Muscle layer of colon (tissue), 2 donors: ENCODE measurements around the gene FRMD4A.

Source experiments
- H3K27ac ChIP-seq: one replicate; pipeline ENCODE4 v1.7.0; 2013; ENCODE audit warnings: low read depth, mild to moderate bottlenecking, low read length, moderate library complexity
- H3K27me3 ChIP-seq, 2 donors: one replicate each; pipeline ENCODE4 v1.7.0; 2013; ENCODE audit warnings: low read length in 2 of 2, mild to moderate bottlenecking in 2 of 2; ENCODE audit not compliant: insufficient read depth in 2 of 2, control insufficient read depth in 1 of 2
- H3K36me3 ChIP-seq: one replicate; pipeline ENCODE4 v1.7.0; 2013; ENCODE audit warnings: mild to moderate bottlenecking, low read length; ENCODE audit not compliant: insufficient read depth
- H3K4me1 ChIP-seq: one replicate; pipeline ENCODE4 v1.7.0; 2013; ENCODE audit warnings: mild to moderate bottlenecking, low read length; ENCODE audit not compliant: insufficient read depth
- H3K4me3 ChIP-seq, 2 donors: one replicate each; pipeline ENCODE4 v1.7.0; 2013; ENCODE audit warnings: low read length in 2 of 2, low read depth in 1 of 2, mild to moderate bottlenecking in 1 of 2, moderate library complexity in 1 of 2
- H3K9ac ChIP-seq: one replicate; pipeline ENCODE4 v1.7.0; 2013; ENCODE audit warnings: low read length
- H3K9me3 ChIP-seq: one replicate; pipeline ENCODE4 v1.7.0; 2013; ENCODE audit warnings: mild to moderate bottlenecking, low read length
- donor health status: abdominal sarcoma.
- donor health status: Adenocarcinoma of cecum.

Gene FRMD4A

DNA sequence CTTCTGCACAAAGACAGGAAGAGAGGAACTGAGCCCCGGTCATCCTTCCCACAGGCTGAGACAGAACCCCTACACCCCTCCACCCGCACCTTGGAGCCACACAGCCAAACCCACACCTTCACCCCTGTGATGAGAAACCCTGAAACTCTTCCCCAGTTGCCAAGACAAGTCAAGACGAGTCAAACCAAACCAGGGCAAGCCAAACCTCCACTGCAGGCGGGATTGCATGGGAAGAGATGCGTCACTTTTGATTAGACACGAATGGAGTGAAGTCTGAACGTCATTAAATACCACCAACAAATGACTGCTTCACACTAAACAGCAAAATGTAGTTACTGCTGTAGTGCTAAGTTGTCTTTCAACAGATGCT is 670.2 kb downstream of the FRMD4A start:
- Histone ChIP-seq H3K27me3 (no peaks in the 10 kb centered on the region), H3K9me3 (no peaks in the 10 kb centered on the region), H3K36me3 (peaks cover 53% of the 10 kb centered on the region), H3K9ac (no peak overlapping the region), H3K4me3 (no peak overlapping the region), H3K4me1 (peaks cover 16% of the 10 kb centered on the region), H3K27ac (no peak overlapping the region)

GRCh38 chr10:13659887-13660550 is 670.7 kb downstream of the FRMD4A start:
- no peaks in the 10 kb centered on the region for H3K9me3 ChIP-seq
- no peak overlapping the region for H3K4me3 ChIP-seq
- no peak overlapping the region for H3K9ac ChIP-seq
- H3K27me3 ChIP-seq = no peaks in the 10 kb centered on the region
- H3K36me3 ChIP-seq = peaks cover 53% of the 10 kb centered on the region
- H3K4me1 ChIP-seq = peaks cover 16% of the 10 kb centered on the region
- H3K27ac ChIP-seq = peak overlapping the region; percentile 48

DNA sequence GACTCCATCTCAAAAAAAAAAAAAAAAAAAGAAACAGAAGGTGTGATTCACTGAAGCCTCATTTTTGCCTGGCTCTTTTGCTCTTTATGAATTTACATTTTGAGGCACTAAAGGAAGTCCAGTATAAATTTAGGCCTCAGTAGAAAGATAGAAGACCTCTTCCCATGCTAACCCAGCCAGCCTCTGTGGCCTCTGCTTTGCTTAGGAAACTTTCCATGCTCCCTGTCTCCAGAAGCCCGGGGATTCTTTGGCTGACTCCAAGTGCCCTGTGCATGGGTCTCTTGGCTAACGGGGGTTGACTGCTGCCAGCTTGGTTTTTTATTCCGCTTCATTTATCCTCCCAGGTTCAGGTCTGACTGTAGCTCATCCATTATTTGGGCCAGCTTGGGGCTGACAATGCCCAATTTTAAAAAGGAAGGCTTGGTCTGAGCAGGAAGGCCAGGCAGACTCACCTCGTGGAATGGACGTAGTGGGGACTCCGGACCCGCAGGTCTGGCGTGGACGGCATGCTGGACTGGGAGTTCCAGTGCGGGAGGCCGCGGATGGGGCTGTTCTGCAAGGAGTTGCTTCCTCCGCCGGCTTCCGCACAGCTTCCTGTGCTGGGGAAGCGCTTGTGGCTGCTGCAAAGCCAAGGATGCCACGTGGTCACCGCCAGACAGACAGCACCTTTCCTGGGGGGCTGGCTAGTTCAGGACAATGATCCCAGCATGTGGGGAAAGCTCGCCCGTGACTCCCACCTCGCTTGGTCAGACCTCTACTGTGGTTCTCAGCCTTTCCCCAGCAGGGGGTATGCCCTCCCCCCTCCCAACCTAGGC is 671.6 kb downstream of the FRMD4A start:
- no peaks in the 10 kb centered on the region for H3K9me3 ChIP-seq
- no peak overlapping the region for H3K4me3 ChIP-seq
- peak overlapping the region; percentile 48 for H3K27ac ChIP-seq
- H3K27me3 ChIP-seq = no peaks in the 10 kb centered on the region
- H3K9ac ChIP-seq = no peak overlapping the region
- H3K36me3 ChIP-seq = peaks cover 53% of the 10 kb centered on the region
- H3K4me1 ChIP-seq = peaks cover 16% of the 10 kb centered on the region

GRCh38 chr10:13658264-13658663 is 672.5 kb downstream of the FRMD4A start:
- Histone ChIP-seq H3K27me3 (no peaks in the 10 kb centered on the region), H3K36me3 (peaks cover 53% of the 10 kb centered on the region), H3K9me3 (no peaks in the 10 kb centered on the region), H3K4me1 (peaks cover 16% of the 10 kb centered on the region), H3K27ac (no peak overlapping the region), H3K4me3 (no peak overlapping the region), H3K9ac (no peak overlapping the region)

GRCh38 chr10:13657101-13657680 is 673.5 kb downstream of the FRMD4A start:
- peaks cover 53% of the 10 kb centered on the region for H3K36me3 ChIP-seq
- H3K4me3 ChIP-seq = no peak overlapping the region
- no peak overlapping the region for H3K27ac ChIP-seq
- H3K4me1 ChIP-seq = peaks cover 16% of the 10 kb centered on the region
- no peaks in the 10 kb centered on the region for H3K27me3 ChIP-seq
- no peaks in the 10 kb centered on the region for H3K9me3 ChIP-seq
- H3K9ac ChIP-seq = no peak overlapping the region

- peaks cover 16% of the 10 kb centered on the region for H3K4me1 ChIP-seq
- no peaks in the 10 kb centered on the region for H3K9me3 ChIP-seq
- H3K9ac ChIP-seq = no peak overlapping the region
- H3K4me3 ChIP-seq = no peak overlapping the region
- no peaks in the 10 kb centered on the region for H3K27me3 ChIP-seq
- H3K27ac ChIP-seq = no peak overlapping the region
- peaks cover 53% of the 10 kb centered on the region for H3K36me3 ChIP-seq
These were observed 674.2 kb downstream of the FRMD4A start for GRCh38 chr10:13656337-13657100.

GRCh38 chr10:13654846-13655245 is 675.9 kb downstream of the FRMD4A start:
- Histone ChIP-seq H3K27ac (no peak overlapping the region), H3K9me3 (no peaks in the 10 kb centered on the region), H3K4me3 (no peak overlapping the region), H3K27me3 (no peaks in the 10 kb centered on the region), H3K4me1 (peaks cover 10% of the 10 kb centered on the region), H3K9ac (no peak overlapping the region), H3K36me3 (peaks cover 67% of the 10 kb centered on the region)

DNA sequence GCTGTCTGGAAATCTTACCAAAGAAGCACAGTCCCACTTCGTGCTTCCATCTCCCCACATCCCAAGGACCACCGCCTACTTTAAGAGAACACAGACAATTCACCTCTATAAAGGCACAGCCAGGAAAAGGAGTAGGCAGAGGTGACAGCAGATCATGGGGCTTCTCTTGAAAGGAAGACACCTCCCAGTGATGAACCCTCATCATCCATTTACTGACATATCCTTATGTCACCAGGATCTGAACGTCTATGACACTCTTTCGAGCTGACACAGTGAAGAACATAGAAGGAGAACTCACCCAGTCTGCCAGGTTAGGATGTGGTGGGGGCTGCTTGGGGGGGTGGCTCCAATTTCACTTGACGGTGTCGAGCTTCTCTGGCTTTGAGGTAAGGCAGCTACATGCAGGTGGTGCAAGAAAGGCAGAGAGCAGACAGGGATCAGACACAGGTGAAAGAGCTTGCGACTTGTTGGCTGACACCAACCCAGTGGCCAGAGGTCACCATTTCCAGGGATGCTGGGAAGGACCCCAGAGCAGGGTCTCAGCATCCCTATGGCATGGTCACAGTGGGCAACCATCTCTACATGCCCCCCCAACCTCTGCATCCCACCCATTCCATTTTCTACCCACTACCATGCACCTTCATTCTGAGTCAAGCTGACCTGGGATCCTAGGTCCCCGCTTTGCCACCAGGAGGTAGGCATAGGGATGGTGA is 676.5 kb downstream of the FRMD4A start:
- H3K9me3 ChIP-seq = no peaks in the 10 kb centered on the region
- no peak overlapping the region for H3K9ac ChIP-seq
- H3K36me3 ChIP-seq = peaks cover 73% of the 10 kb centered on the region
- H3K27ac ChIP-seq = no peak overlapping the region
- H3K4me1 ChIP-seq = peaks cover 5% of the 10 kb centered on the region
- H3K27me3 ChIP-seq = no peaks in the 10 kb centered on the region
- no peak overlapping the region for H3K4me3 ChIP-seq

GRCh38 chr10:13652860-13653259 is 677.9 kb downstream of the FRMD4A start:
- no peak overlapping the region for H3K9ac ChIP-seq
- H3K4me3 ChIP-seq = no peak overlapping the region
- H3K27ac ChIP-seq = no peak overlapping the region
- no peaks in the 10 kb centered on the region for H3K4me1 ChIP-seq
- peaks cover 86% of the 10 kb centered on the region for H3K36me3 ChIP-seq
- H3K27me3 ChIP-seq = no peaks in the 10 kb centered on the region
- H3K9me3 ChIP-seq = no peaks in the 10 kb centered on the region

DNA sequence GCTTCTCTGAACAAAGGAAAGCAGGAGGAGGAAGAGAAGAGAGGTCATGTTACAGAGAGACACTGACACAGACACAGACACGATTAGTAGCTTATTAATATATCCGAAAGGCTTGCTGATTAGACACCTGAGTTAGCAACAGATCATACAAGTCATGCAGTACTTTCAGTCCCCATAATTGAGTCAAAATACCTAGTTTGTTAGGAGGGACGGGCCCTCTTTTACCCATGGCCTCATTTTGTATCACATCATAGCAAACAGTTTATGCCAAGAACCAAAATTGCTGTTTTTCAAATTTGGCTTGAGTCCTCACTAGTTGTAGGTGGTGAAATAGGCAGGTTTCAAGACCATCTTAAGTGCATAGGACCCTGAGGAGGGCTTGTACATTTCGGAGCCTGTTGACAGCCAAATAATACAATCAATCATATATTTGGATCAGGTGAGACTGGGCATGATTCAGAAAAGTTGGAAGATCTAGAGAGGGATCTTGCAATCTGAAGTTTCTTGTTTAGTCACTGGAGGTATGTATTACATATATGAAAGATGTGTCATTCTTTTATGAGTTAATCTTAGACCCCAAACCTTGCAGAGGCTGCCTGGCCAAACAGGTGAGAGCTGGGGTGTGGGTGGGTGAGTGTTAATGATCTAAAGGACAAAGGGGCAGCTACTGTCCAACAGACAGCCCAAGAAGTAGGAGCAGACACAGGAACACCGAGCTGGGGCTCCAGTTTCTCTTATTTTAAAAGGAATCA is 678.6 kb downstream of the FRMD4A start:
- Histone ChIP-seq H3K4me3 (no peak overlapping the region), H3K36me3 (peaks cover 90% of the 10 kb centered on the region), H3K27me3 (no peaks in the 10 kb centered on the region), H3K4me1 (no peaks in the 10 kb centered on the region), H3K9me3 (no peaks in the 10 kb centered on the region), H3K9ac (no peak overlapping the region), H3K27ac (no peak overlapping the region)
